Fibroblast of mammary gland (primary cell): ENCODE results near the gene SULT1A2.
A peak's percentile ranks its signal among the peaks of the same experiment; 100 is the strongest.
"Not testable (repeated sequence)": the region's sequence is repeated elsewhere in the genome, so short reads cannot be mapped to it uniquely, and the experiment has no call there.

ENCODE experiments used
- DNase-seq: peaks from one replicate; pipeline ENCODE4 v3.0.0-alpha.2; 2010; ENCODE audit warnings: low read depth
- H3K4me3 ChIP-seq: 2 replicates; pipeline ENCODE4 v1.5.1; 2011; ENCODE audit warnings: low read depth, mild to moderate bottlenecking, low read length, moderate library complexity; ENCODE audit not compliant: control insufficient read depth
- CTCF ChIP-seq: conservative IDR thresholded peaks from 2 replicates; pipeline ENCODE4 v1.5.1; 2011; ENCODE audit warnings: low read depth, low read length, inconsistent platforms; ENCODE audit not compliant: control insufficient read depth, insufficient read depth

Gene SULT1A2

GRCh38 chr16:28573738-28574718 lies 22.8 kb downstream of the SULT1A2 start:
- no peak for TF ChIP-seq CTCF
- H3K4me3 ChIP-seq, result no peak overlapping the region
- no peak for DNase-seq

GRCh38 chr16:28572696-28573510 lies 23.9 kb downstream of the SULT1A2 start:
- no peak for TF ChIP-seq CTCF
- H3K4me3 ChIP-seq, result no peak overlapping the region
- DNase-seq, result no peak

- DNase-seq, result no peak
- no peak for TF ChIP-seq CTCF
- no peak overlapping the region for H3K4me3 ChIP-seq
Observed at GRCh38 chr16:28569968-28570752, 26.7 kb downstream of the SULT1A2 start.

DNA sequence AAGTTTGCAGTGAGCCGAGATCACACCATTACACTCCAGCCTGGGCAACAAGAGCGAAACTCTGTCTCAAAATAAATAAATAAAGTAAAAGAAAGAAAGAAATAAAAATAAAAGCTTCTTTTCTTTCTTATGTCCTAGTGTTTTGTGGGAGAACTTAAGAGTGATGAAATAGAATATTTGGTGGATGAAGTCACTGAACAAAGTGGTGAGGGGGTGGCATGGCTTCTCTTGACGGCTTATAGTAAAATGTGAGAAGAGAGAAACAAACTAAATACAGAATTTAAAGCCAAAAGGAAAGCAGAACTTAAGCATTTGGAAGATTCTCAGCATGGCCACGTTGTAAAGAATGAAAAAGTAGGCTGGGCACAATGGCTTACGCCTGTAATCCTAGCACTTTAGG lies 27.8 kb downstream of the SULT1A2 start:
- DNase-seq, result peak; percentile 62
- TF ChIP-seq CTCF, result no peak
- H3K4me3 ChIP-seq, result no peak overlapping the region

GRCh38 chr16:28567292-28567691 lies 29.6 kb downstream of the SULT1A2 start:
- no peak overlapping the region for H3K4me3 ChIP-seq
- no peak for TF ChIP-seq CTCF
- no peak for DNase-seq

DNA sequence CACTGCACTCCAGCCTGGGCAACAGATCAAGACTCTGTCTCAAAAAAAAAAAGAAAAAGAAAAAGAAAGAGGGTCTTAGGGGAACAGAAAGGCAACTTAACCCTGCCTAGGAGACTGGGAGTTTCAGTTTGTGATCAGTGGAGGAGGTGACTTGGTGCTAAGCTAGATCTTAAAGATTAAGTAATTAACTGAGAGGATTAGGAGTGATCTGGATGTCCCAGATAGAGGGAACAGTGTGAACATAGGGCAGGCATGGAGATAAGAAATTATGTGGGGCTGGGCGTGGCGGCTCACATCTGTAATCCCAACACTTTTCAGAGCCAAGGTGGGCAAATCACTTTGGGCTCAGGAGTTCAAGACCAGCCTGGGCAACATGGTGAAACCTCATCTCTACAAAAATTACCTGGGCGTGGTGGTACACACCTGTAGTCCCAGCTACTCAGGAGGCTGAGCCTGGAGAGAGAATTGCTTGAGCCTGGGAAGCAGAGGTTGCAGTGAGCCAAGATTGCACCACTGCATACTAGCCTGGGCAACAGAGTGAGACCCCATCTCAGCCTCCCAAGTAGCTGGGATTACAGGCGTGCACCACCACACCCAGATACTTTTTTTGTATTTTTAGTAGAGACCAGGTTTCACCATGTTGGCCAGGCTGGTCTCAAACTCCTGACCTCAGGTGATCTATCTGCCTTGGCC lies 30.5 kb downstream of the SULT1A2 start:
- not testable (repeated sequence) for DNase-seq, H3K4me3 ChIP-seq
